Spleen (tissue), 11 donors: ENCODE data around the gene ANKRD44. TPM values are rescaled to one million over a fixed set of nuclear protein-coding genes. Genes with fewer than 3 reads are reported as not detected.
A peak's percentile ranks its signal among the peaks of the same experiment; 100 is the strongest.

ENCODE experiments used
- DNase-seq: peaks from one replicate; pipeline ENCODE4 v3.0.0-alpha.2; 2020
- H3K27ac ChIP-seq, 8 donors: fragments of 200-600 bp; sonication (generic) in 7 of 8; 1 replicate in 4 of 8; 2 replicates in 4 of 8; pipeline versions ENCODE4 v1.5.0 to v1.8.0; 2016 to 2021; ENCODE audit warnings: inconsistent platforms in 4 of 8, mild to moderate bottlenecking in 4 of 8, moderate library complexity in 1 of 8
- H3K27me3 ChIP-seq, 7 donors: fragments of 200-600 bp; sonication (generic) in 6 of 7; replicated peaks in 1 of 7; 1 replicate in 4 of 7; 2 replicates in 3 of 7; pipeline versions ENCODE4 v1.5.0 to v1.8.0; 2016 to 2021; ENCODE audit warnings: inconsistent platforms in 3 of 7, mild to moderate bottlenecking in 1 of 7
- H3K36me3 ChIP-seq, 6 donors: fragments of 200-600 bp; sonication (generic) in 5 of 6; 1 replicate in 4 of 6; 2 replicates in 2 of 6; pipeline versions ENCODE4 v1.5.0 to v1.8.0; 2016 to 2021; ENCODE audit warnings: inconsistent platforms in 2 of 6
- H3K4me1 ChIP-seq, 6 donors: fragments of 200-600 bp; sonication (generic) in 5 of 6; 1 replicate in 3 of 6; 2 replicates in 3 of 6; pipeline versions ENCODE4 v1.5.0 to v1.8.0; 2016 to 2021; ENCODE audit warnings: inconsistent platforms in 3 of 6
- H3K4me3 ChIP-seq, 8 donors: fragments of 200-600 bp; sonication (generic) in 7 of 8; 1 replicate in 4 of 8; 2 replicates in 4 of 8; pipeline versions ENCODE4 v1.5.0 to v1.8.0; 2016 to 2021; ENCODE audit warnings: inconsistent platforms in 4 of 8, mild to moderate bottlenecking in 4 of 8, moderate library complexity in 2 of 8
- H3K9me3 ChIP-seq, 8 donors: fragments of 200-600 bp; sonication (generic) in 7 of 8; 1 replicate in 4 of 8; 2 replicates in 4 of 8; pipeline versions ENCODE4 v1.5.0 to v1.8.0; 2016 to 2021; ENCODE audit warnings: inconsistent platforms in 4 of 8
- CTCF ChIP-seq, 11 experiments: fragments of 200-600 bp in 7 of 11; fragments of 450-650 bp in 4 of 11; sonication (generic) in 4 of 11; IDR thresholded peaks in 8 of 11; conservative IDR thresholded peaks in 3 of 11; 1 replicate in 7 of 11; 2 replicates in 4 of 11; pipeline versions ENCODE4 v1.4.0 to v1.8.0; 2016 to 2021; ENCODE audit warnings: antibody characterized with exemption in 11 of 11, inconsistent platforms in 4 of 11, mild to moderate bottlenecking in 1 of 11
- POLR2A ChIP-seq, 3 donors: fragments of 450-650 bp; IDR thresholded peaks; one replicate each; pipeline ENCODE4 v1.5.1; 2017; ENCODE audit warnings: antibody characterized with exemption in 3 of 3, mild to moderate bottlenecking in 1 of 3
- POLR2AphosphoS5 ChIP-seq, 3 donors: sonication (generic); formaldehyde crosslinking; IDR thresholded peaks; one replicate each; pipeline ENCODE4 v1.5.1; 2017; ENCODE audit warnings: antibody characterized with exemption in 3 of 3
- WGBS, 5 donors: extraction: QIAGEN DNeasy Blood & Tissue Kit in 3 of 5; methylation state at CpG; one replicate each; pipeline versions ENCODE4 v1.1.5 to v1.1.7; 2013 to 2018; 5-methylcytosine and 5-hydroxymethylcytosine counted together
- intact Hi-C: fragments of 100-400 bp; cut with DNase I; formaldehyde crosslinking; loops from one replicate; pipeline ENCODE4 v1.15.0; 2023; ENCODE audit warnings: low total_unique reads
- polyA plus RNA-seq, 3 donors: library from polyadenylated mRNA; stranded (reverse); fragments of 200-250 nt; gene quantifications; one replicate each; pipeline ENCODE4 v1.2.1, GENCODE V29; 2013
- total RNA-seq, 7 donors: library from RNA; depleted of rRNA in 3 of 7; stranded (reverse); fragments of >200 nt in 3 of 7; fragmentation: NEBNext Ultra II Directional in 4 of 7; extraction: Animal tissue kit (Norgen Biotek cat#: 25700) in 4 of 7; gene quantifications; one replicate each; pipeline versions ENCODE4 v1.1.0 to v1.2.1, GENCODE V29; 2016 to 2021
- donor health status: healthy with polysubstance abuse.
- donor health status: DM: no; HTN: no; CAD: no; lungs with moderate emphysema.
- donor health status: DM: no; HTN: no; CAD: no.
- donor health status: Bipolar disorder and iron deficiency.
- donor health status: healthy.
- donor health status: DM: no; HTN: no; CAD: no.
- donor health status: DM: yes; HTN: yes; CAD: no.

ANKRD44 gene
- total and polyA plus RNA-seq, 10 donors: 16.0 to 183 (median 140) TPM

GRCh38 chr2:197158591-197159550 lies 151.7 kb downstream of the ANKRD44 start:
- peaks cover 0 to 9% (median 0%) of the 10 kb centered on the region in 6 donors for H3K36me3 ChIP-seq
- peak overlapping the region; percentile 19 to 91 (median 59) for H3K27ac ChIP-seq
- peaks cover 0 to 6% (median 0%) of the 10 kb centered on the region in 8 donors for H3K9me3 ChIP-seq
- peaks cover 32 to 96% (median 76%) of the 10 kb centered on the region in 6 donors for H3K4me1 ChIP-seq
- no peak for TF ChIP-seq POLR2A (IDR thresholded peaks at IDR 0.05)
- TF ChIP-seq POLR2AphosphoS5 (IDR thresholded peaks at IDR 0.05): no peak
- TF ChIP-seq CTCF (IDR thresholded peaks at IDR 0.05 in 8 of 11, conservative IDR thresholded peaks at IDR 0.05 in 3 of 11): no peak
- intact Hi-C loops: no loop called here
- 48 to 65% (median 59%) methylated on average over 7 of the region's 7 CpGs for WGBS, 5 donors
- H3K4me3 ChIP-seq: no peak overlapping the region
- no peaks in the 10 kb centered on the region for H3K27me3 ChIP-seq
- no peak for DNase-seq

GRCh38 chr2:197157879-197158537 lies 152.6 kb downstream of the ANKRD44 start:
- peaks cover 0 to 6% (median 0%) of the 10 kb centered on the region in 8 donors for H3K9me3 ChIP-seq
- H3K27ac ChIP-seq: peak overlapping the region; percentile 19 to 91 (median 59)
- H3K4me1 ChIP-seq: peaks cover 41 to 96% (median 76%) of the 10 kb centered on the region in 6 donors
- no peak for DNase-seq
- no peak for TF ChIP-seq CTCF (IDR thresholded peaks at IDR 0.05 in 8 of 11, conservative IDR thresholded peaks at IDR 0.05 in 3 of 11)
- TF ChIP-seq POLR2A (IDR thresholded peaks at IDR 0.05): no peak
- TF ChIP-seq POLR2AphosphoS5 (IDR thresholded peaks at IDR 0.05): no peak
- intact Hi-C loops: no loop called here
- H3K36me3 ChIP-seq: peaks cover 0 to under 1% (median 0%) of the 10 kb centered on the region in 6 donors
- no peaks in the 10 kb centered on the region for H3K27me3 ChIP-seq
- WGBS, 5 donors: 66 to 80% (median 74%) methylated on average over 9 of the region's 9 CpGs
- H3K4me3 ChIP-seq: no peak overlapping the region

- Histone ChIP-seq H3K4me1 (peaks cover 45 to 96% (median 78%) of the 10 kb centered on the region in 6 donors), H3K9me3 (peaks cover 0 to 6% (median 0%) of the 10 kb centered on the region in 8 donors), H3K27me3 (no peaks in the 10 kb centered on the region), H3K4me3 (no peak overlapping the region), H3K27ac (peak overlapping the region in 4 of 8 donors; percentile 39 to 91 (median 80)), H3K36me3 (no peaks in the 10 kb centered on the region)
- no peak for DNase-seq
- no peak for TF ChIP-seq POLR2A (IDR thresholded peaks at IDR 0.05)
- no peak for TF ChIP-seq POLR2AphosphoS5 (IDR thresholded peaks at IDR 0.05)
- TF ChIP-seq CTCF (IDR thresholded peaks at IDR 0.05 in 8 of 11, conservative IDR thresholded peaks at IDR 0.05 in 3 of 11): no peak
- intact Hi-C loops: no loop called here
- 71 to 76% (median 73%) methylated on average over 6 of the region's 6 CpGs for WGBS, 5 donors
These were observed 153.8 kb downstream of the ANKRD44 start for GRCh38 chr2:197156771-197157170.
